22Rv1 (cell line): ENCODE measurements around the gene GPC2.

Experiments
- ZFX ChIP-seq: fragments of 450-650 bp; IDR thresholded peaks from 2 replicates; pipeline ENCODE4 v1.6.1; 2017; ENCODE audit warnings: antibody characterized with exemption, borderline replicate concordance
- TF ChIP-seq, protein P1 (sequence below): fragments of 450-650 bp; IDR thresholded peaks from 2 replicates; pipeline ENCODE4 v1.5.1; 2017; ENCODE audit warnings: mild to moderate bottlenecking

- TF ChIP-seq, protein P1, sequence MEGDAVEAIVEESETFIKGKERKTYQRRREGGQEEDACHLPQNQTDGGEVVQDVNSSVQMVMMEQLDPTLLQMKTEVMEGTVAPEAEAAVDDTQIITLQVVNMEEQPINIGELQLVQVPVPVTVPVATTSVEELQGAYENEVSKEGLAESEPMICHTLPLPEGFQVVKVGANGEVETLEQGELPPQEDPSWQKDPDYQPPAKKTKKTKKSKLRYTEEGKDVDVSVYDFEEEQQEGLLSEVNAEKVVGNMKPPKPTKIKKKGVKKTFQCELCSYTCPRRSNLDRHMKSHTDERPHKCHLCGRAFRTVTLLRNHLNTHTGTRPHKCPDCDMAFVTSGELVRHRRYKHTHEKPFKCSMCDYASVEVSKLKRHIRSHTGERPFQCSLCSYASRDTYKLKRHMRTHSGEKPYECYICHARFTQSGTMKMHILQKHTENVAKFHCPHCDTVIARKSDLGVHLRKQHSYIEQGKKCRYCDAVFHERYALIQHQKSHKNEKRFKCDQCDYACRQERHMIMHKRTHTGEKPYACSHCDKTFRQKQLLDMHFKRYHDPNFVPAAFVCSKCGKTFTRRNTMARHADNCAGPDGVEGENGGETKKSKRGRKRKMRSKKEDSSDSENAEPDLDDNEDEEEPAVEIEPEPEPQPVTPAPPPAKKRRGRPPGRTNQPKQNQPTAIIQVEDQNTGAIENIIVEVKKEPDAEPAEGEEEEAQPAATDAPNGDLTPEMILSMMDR: no peak
- no peak for TF ChIP-seq ZFX
Observed at GRCh38 chr7:100148225-100148558, 29.0 kb downstream of the GPC2 start.
